Activated B cell treated with CpG ODN at 0.5 μM for 24 hours (primary cell): ENCODE measurements around the gene ARHGEF17. TPM values are rescaled to one million over a fixed set of nuclear protein-coding genes. Genes with fewer than 3 reads are reported as not detected.

Experiments used
- ATAC-seq: fragments of 200-7000 bp; cut with Tn5 transposase; one replicate; pipeline ENCODE4 v1.10.0; 2021; ENCODE audit warnings: low read depth, mild to moderate bottlenecking, moderate library complexity
- CTCF ChIA-PET: fragments of 350-600 bp; sonication (Branson Sonifier 250); formaldehyde crosslinking; loops from one replicate; lab custom pipeline; 2021; ENCODE audit warnings: antibody characterized with exemption; lab: Charles Lee
- POLR2A ChIA-PET: fragments of 350-600 bp; sonication (Branson Sonifier 250); formaldehyde crosslinking; loops from one replicate; lab custom pipeline; 2021; ENCODE audit warnings: antibody characterized with exemption; lab: Charles Lee
- DNase-seq: peaks from one replicate; pipeline ENCODE4 v3.0.0; 2022
- H3K27ac Mint-ChIP-seq: one replicate; pipeline ENCODE4 v1.8.0; 2020; ENCODE audit warnings: mixed read lengths
- H3K27me3 Mint-ChIP-seq: one replicate; pipeline ENCODE4 v1.8.0; 2021; ENCODE audit warnings: mixed read lengths
- H3K36me3 Mint-ChIP-seq: one replicate; pipeline ENCODE4 v1.8.0; 2021; ENCODE audit warnings: low read depth, mixed read lengths
- H3K4me1 Mint-ChIP-seq: one replicate; pipeline ENCODE4 v1.8.0; 2021; ENCODE audit warnings: mixed read lengths
- H3K4me3 Mint-ChIP-seq: one replicate; pipeline ENCODE4 v1.8.0; 2020; ENCODE audit warnings: mild to moderate bottlenecking, mixed read lengths
- H3K9me3 Mint-ChIP-seq: one replicate; pipeline ENCODE4 v1.8.0; 2020; ENCODE audit warnings: mixed read lengths
- intact Hi-C: fragments of 100-400 bp; cut with micrococcal nuclease; formaldehyde crosslinking; loops from one replicate; pipeline ENCODE4 v1.15.1; 2024
- total RNA-seq: library from RNA; stranded (reverse); gene quantifications from 2 replicates; pipeline ENCODE4 v1.2.3, GENCODE V29; 2022
- TF ChIP-seq, protein P1 (sequence below): fragments of 200-600 bp; IDR thresholded peaks from one replicate; pipeline ENCODE4 v1.8.0; 2022; ENCODE audit warnings: antibody characterized with exemption, mild to moderate bottlenecking

ARHGEF17 gene
- total RNA-seq, 1 donor from 2014 or later: 0.02 TPM

DNA sequence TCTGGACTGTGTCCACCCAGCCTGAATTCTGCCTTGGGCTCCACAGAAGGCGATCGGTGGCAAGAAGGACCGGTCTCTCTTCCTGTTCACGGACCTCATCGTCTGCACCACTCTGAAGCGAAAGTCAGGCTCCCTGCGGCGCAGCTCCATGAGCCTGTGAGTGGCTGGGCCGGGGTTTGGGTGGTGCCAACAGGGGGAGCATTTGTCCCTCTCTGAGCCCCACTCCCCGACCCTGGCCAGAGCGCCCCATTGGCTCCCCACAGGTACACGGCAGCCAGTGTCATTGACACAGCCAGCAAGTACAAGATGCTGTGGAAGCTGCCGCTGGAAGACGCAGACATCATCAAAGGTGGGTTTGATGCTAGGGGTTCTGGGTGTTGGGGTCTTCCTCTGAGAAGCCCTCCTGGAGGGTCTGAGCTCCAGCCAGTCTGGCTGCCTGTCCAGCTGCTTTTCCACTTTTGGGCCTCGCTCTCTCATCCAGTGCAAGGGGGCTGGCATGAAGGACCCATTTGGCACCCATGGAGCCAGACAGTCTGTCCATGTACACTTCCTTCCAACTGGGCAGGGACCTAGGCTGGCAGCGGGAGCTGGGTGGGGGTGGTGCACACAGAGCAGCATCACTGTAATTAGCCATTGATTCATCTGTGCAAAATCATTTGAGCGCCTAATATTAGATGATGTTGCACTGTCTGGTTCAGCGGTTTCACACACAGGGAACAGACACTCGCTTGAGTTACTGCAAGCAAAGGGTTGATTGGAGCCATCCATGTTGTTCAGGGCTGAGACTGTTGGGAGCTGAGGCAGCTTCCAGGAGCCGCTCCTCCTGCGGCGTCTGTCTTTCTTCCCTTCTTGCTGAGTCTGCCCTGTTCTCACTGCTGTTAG lies 49.1 kb downstream of the ARHGEF17 start:
- ATAC-seq (no peak), DNase-seq (no peak)
- Mint-ChIP-seq H3K27me3 (no peaks in the 10 kb centered on the region), H3K4me3 (no peak overlapping the region), H3K4me1 (no peaks in the 10 kb centered on the region), H3K27ac (no peak overlapping the region), H3K36me3 (no peaks in the 10 kb centered on the region), H3K9me3 (no peaks in the 10 kb centered on the region)
- CTCF ChIA-PET: interaction anchor here (0.8 kb wide), 1 partner anchor 37 kb away, joined by 3 read pairs; no protein-coding TSS in a partner anchor
- intact Hi-C loops: no loop called here
- POLR2A ChIA-PET: no interaction called here
- TF ChIP-seq, protein P1, sequence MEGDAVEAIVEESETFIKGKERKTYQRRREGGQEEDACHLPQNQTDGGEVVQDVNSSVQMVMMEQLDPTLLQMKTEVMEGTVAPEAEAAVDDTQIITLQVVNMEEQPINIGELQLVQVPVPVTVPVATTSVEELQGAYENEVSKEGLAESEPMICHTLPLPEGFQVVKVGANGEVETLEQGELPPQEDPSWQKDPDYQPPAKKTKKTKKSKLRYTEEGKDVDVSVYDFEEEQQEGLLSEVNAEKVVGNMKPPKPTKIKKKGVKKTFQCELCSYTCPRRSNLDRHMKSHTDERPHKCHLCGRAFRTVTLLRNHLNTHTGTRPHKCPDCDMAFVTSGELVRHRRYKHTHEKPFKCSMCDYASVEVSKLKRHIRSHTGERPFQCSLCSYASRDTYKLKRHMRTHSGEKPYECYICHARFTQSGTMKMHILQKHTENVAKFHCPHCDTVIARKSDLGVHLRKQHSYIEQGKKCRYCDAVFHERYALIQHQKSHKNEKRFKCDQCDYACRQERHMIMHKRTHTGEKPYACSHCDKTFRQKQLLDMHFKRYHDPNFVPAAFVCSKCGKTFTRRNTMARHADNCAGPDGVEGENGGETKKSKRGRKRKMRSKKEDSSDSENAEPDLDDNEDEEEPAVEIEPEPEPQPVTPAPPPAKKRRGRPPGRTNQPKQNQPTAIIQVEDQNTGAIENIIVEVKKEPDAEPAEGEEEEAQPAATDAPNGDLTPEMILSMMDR: no peak

DNA sequence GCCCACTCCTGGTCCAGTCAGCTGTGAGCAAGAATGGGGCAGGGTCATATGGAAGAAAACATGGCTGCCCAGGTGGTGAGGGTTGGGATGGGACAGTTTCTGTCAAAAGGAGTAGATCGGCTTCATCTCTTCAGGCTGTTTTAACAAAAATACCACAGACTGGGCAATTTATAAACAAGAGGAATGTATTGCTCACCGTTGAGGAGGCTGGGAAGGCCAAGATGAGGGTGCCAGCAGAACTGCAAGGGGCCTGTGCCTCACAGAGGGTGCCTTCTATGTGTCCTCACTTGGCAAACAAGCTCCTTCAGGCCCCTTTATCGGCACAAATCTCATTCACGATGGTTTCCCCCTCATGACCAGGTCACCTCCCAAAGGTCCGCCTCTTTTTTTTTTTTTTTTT lies 50.0 kb downstream of the ARHGEF17 start:
- intact Hi-C loops: no loop called here
- H3K4me3 Mint-ChIP-seq: no peak overlapping the region
- H3K4me1 Mint-ChIP-seq: no peaks in the 10 kb centered on the region
- H3K36me3 Mint-ChIP-seq: no peaks in the 10 kb centered on the region
- H3K9me3 Mint-ChIP-seq: no peaks in the 10 kb centered on the region
- no peak overlapping the region for H3K27ac Mint-ChIP-seq
- DNase-seq: no peak
- no peak for ATAC-seq
- H3K27me3 Mint-ChIP-seq: no peaks in the 10 kb centered on the region
- POLR2A ChIA-PET: interaction anchor here (0.7 kb wide), 1 partner anchor 580 kb away, joined by 6 read pairs; no protein-coding TSS in a partner anchor
- TF ChIP-seq, protein P1: no peak
- CTCF ChIA-PET: interaction anchor here (0.8 to 1.8 kb wide), 2 partner anchors 21 to 36 kb away, joined by 3 to 4 read pairs; no protein-coding TSS in a partner anchor

DNA sequence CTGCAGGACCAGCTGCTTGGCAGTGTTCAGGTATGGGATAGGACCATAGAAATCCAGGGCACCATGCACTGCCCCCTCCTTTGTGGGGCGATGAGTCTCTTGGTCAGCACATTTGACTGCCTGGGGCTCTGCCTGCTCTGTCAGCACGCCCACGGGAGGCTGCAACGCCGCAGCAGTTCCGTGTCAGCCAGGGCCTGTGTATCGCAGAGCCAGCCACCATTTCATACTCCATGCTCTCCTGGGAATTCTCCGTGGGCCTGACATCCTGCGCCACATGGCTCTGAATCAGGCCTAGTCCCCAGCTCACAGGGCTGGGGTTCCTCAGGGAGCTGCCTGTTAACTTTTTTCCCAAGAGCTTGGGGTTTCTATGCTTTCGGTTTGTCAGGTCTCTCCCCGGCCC lies 51.3 kb downstream of the ARHGEF17 start:
- CTCF ChIA-PET: interaction anchor here (1.5 to 2.7 kb wide), 5 partner anchors 8 to 34 kb away, joined by 3 to 23 read pairs (median 4); no protein-coding TSS in a partner anchor
- intact Hi-C loops: no loop called here
- DNase-seq (no peak), ATAC-seq (no peak)
- Mint-ChIP-seq H3K4me1 (peaks cover 4% of the 10 kb centered on the region), H3K27me3 (no peaks in the 10 kb centered on the region), H3K4me3 (no peak overlapping the region), H3K36me3 (no peaks in the 10 kb centered on the region), H3K9me3 (no peaks in the 10 kb centered on the region), H3K27ac (no peak overlapping the region)
- POLR2A ChIA-PET: no interaction called here
- TF ChIP-seq, protein P1: no peak

DNA sequence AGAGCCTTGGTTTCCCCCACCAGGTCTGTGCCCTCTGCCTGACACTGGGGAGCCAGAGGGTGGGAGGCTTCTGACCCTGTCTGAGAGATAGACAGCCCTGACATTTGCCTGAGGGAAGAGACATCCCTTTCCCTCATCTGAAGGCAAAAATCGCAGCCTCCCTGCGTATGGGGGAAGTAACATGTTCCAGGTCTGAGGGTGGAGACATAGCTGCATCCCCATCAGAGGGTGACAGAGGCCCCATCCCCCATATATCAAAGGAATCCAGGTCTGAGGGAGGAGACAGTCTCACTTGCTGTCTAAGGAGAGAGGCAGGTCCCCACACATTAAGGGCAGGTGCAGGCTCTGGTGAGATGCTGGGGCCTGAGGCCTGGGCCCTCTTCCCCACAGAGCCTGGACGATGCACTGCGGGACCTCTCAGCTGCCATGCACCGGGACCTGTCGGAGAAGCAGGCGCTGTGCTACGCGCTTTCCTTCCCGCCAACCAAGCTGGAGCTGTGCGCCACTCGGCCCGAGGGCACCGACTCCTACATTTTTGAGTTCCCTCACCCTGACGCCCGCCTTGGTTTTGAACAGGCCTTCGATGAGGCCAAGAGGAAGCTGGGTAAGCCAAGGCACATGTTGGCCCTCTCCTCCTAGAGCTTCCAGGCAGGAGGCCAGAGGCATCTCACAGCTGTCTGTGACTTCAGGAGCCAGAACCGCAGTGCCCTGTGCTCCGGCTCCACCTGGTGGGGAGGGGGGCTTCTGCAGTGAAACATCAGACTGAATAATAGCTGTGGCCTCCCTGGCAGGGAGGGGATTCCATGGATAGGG lies 52.1 kb downstream of the ARHGEF17 start:
- intact Hi-C loops: no loop called here
- POLR2A ChIA-PET: interaction anchor here (1.0 to 1.4 kb wide), 2 partner anchors 23 to 25 kb away, joined by 3 to 5 read pairs; no protein-coding TSS in a partner anchor

More for the DNA sequence above, 52.1 kb downstream of the ARHGEF17 start:
- no peaks in the 10 kb centered on the region for H3K36me3 Mint-ChIP-seq
- no peak overlapping the region for H3K27ac Mint-ChIP-seq
- ATAC-seq: peak; percentile 52
- H3K27me3 Mint-ChIP-seq: no peaks in the 10 kb centered on the region
- TF ChIP-seq, protein P1: no peak
- H3K9me3 Mint-ChIP-seq: no peaks in the 10 kb centered on the region
- H3K4me3 Mint-ChIP-seq: no peak overlapping the region
- DNase-seq: no peak
- peaks cover 10% of the 10 kb centered on the region for H3K4me1 Mint-ChIP-seq
- CTCF ChIA-PET: interaction anchor here (1.1 to 2.7 kb wide), 5 partner anchors 9 to 33 kb away, joined by 3 to 23 read pairs (median 4); no protein-coding TSS in a partner anchor
